CD4-positive, alpha-beta T cell treated with Interferon alpha-2 for 1 hour (primary cell): ENCODE data around the gene PAIP2B.

Experiments used
- DNase-seq, 2 donors: peaks; one replicate each; pipeline ENCODE4 v3.0.0-alpha.2; 2020 to 2022

PAIP2B gene

DNA sequence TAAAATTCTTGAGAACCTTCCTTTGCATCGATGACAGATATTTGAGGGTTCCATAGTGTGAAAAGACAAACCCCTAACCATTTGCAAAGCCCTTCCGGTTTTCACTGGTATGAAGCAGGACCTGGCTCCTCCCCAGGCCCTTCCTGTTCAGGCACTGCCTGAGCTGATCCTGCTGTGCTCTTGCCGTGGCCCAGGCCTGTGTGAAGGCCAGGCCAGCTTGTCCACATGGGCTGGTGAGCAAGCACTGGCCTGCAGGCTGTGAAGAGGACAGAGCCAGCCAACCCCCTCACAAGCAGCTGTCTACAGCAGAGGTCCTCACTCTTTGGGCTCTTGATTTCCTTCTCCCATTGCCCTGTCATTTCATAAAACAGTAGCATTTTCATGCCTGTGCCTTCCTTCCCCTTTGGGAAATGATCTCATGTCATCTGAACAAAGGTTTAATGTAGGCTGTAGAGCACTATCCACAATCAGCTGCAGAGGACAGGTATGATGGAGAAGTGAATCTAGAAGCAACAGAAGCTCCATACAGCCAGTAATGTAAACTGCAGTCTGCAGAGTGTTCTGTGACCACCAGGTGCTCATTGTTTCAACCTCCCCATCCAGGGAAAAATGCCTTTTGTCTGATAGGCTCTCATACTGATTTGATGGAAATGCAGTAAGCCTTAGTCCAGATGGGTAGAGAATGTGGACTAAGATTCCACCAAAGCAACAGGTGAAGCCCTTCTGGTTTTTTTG lies 76.7 kb downstream of the PAIP2B start:
- DNase-seq, result no peak

- DNase-seq, result no peak
Observed at GRCh38 chr2:71148506-71149063, 78.3 kb downstream of the PAIP2B start.

GRCh38 chr2:71143782-71144181 lies 83.1 kb downstream of the PAIP2B start:
- no peak for DNase-seq

DNA sequence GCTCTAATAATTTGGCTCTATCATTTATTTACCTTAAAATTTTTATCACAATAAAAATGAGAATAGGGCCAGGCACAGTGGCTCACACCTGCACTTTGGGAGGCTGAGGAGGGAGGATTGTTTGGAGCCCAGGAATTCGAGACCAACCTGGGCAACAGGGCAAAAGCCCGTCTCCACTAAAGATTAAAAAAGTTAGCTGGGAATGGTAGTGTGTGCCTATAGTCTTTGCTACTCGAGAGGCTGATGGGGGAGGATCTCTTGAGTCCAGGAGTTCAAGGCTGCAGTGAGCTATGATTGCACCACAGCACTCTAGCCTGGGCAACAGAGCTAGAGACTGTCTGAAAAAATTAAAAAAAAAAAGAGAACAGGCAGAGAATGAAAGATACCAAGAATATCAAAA lies 90.7 kb downstream of the PAIP2B start:
- no peak for DNase-seq

DNA sequence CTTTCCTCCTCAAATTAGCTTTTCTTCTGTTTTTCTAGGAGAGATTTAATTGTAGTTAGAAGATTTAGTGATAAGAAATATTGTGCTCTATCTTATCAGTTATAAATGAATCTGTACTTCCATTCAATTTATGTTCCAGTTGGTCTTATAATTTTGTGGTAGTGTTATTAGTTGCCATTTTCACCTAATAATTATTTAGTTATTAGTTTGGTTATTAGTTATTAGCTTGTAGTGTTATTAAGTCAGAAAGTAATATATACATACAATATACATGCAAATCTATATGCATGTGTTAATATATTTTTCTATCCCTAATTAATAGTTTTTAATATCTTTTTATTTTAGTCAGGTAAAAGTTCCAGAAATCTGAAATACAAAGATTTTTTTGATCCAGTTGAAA lies 93.3 kb downstream of the PAIP2B start:
- no peak for DNase-seq
